Ishikawa (cell line): ENCODE measurements around the gene USPL1.

ENCODE experiments used
- CEBPB ChIP-seq: IDR thresholded peaks from 2 replicates; pipeline ENCODE4 v1.6.1; 2012
- CREB1 ChIP-seq: IDR thresholded peaks from 2 replicates; pipeline ENCODE4 v1.6.1; 2012; ENCODE audit warnings: low read depth
- EP300 ChIP-seq: IDR thresholded peaks from 2 replicates; pipeline ENCODE4 v1.6.1; 2012; ENCODE audit warnings: borderline replicate concordance
- FOXM1 ChIP-seq: IDR thresholded peaks from 2 replicates; pipeline ENCODE4 v1.6.1; 2012; ENCODE audit warnings: low read depth, borderline replicate concordance
- MAX ChIP-seq: IDR thresholded peaks from 2 replicates; pipeline ENCODE4 v1.6.1; 2012
- NFIC ChIP-seq: IDR thresholded peaks from 2 replicates; pipeline ENCODE4 v1.6.1; 2012
- RAD21 ChIP-seq: IDR thresholded peaks from 2 replicates; pipeline ENCODE4 v1.6.1; 2012; ENCODE audit warnings: low read depth
- TAF1 ChIP-seq: IDR thresholded peaks from 2 replicates; pipeline ENCODE4 v1.6.1; 2012; ENCODE audit warnings: low read depth, mild to moderate bottlenecking
- TCF12 ChIP-seq: IDR thresholded peaks from 2 replicates; pipeline ENCODE4 v1.6.1; 2012; ENCODE audit warnings: low read depth
- TEAD4 ChIP-seq: IDR thresholded peaks from 2 replicates; pipeline ENCODE4 v1.6.1; 2012
- YY1 ChIP-seq: IDR thresholded peaks from 2 replicates; pipeline ENCODE4 v1.6.1; 2012; ENCODE audit warnings: low read depth
- ZBTB7A ChIP-seq: IDR thresholded peaks from 2 replicates; pipeline ENCODE4 v1.6.1; 2012; ENCODE audit warnings: low read depth
- TF ChIP-seq, protein P1 (sequence below): IDR thresholded peaks from 2 replicates; pipeline ENCODE4 v1.6.1; 2012
- TF ChIP-seq, protein P2 (sequence below): IDR thresholded peaks from 2 replicates; pipeline ENCODE4 v1.6.1; 2012; ENCODE audit warnings: low read depth, mild to moderate bottlenecking

- peak; percentile 96 for TF ChIP-seq MAX
- peak; percentile 57 for TF ChIP-seq EP300
- TF ChIP-seq RAD21: peak; percentile 14; the same call in 1 of the 2 replicates
- TF ChIP-seq CEBPB: no peak
- TF ChIP-seq, protein P1, sequence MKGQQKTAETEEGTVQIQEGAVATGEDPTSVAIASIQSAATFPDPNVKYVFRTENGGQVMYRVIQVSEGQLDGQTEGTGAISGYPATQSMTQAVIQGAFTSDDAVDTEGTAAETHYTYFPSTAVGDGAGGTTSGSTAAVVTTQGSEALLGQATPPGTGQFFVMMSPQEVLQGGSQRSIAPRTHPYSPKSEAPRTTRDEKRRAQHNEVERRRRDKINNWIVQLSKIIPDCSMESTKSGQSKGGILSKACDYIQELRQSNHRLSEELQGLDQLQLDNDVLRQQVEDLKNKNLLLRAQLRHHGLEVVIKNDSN: peak; percentile 76; the same call in 1 of the 2 replicates
- TF ChIP-seq CREB1: peak; percentile 72; the same call in 1 of the 2 replicates
- TF ChIP-seq NFIC: peak; percentile 16; the same call in 1 of the 2 replicates
- TF ChIP-seq, protein P2, sequence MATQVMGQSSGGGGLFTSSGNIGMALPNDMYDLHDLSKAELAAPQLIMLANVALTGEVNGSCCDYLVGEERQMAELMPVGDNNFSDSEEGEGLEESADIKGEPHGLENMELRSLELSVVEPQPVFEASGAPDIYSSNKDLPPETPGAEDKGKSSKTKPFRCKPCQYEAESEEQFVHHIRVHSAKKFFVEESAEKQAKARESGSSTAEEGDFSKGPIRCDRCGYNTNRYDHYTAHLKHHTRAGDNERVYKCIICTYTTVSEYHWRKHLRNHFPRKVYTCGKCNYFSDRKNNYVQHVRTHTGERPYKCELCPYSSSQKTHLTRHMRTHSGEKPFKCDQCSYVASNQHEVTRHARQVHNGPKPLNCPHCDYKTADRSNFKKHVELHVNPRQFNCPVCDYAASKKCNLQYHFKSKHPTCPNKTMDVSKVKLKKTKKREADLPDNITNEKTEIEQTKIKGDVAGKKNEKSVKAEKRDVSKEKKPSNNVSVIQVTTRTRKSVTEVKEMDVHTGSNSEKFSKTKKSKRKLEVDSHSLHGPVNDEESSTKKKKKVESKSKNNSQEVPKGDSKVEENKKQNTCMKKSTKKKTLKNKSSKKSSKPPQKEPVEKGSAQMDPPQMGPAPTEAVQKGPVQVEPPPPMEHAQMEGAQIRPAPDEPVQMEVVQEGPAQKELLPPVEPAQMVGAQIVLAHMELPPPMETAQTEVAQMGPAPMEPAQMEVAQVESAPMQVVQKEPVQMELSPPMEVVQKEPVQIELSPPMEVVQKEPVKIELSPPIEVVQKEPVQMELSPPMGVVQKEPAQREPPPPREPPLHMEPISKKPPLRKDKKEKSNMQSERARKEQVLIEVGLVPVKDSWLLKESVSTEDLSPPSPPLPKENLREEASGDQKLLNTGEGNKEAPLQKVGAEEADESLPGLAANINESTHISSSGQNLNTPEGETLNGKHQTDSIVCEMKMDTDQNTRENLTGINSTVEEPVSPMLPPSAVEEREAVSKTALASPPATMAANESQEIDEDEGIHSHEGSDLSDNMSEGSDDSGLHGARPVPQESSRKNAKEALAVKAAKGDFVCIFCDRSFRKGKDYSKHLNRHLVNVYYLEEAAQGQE: no peak
- no peak; the same call in 1 of the 2 replicates for TF ChIP-seq TEAD4
- peak; percentile 74; the same call in 1 of the 2 replicates for TF ChIP-seq YY1
- no peak; the same call in 1 of the 2 replicates for TF ChIP-seq ZBTB7A
- peak; percentile 36; the same call in 1 of the 2 replicates for TF ChIP-seq FOXM1
- peak; percentile 96 for TF ChIP-seq TAF1
- TF ChIP-seq TCF12: peak; percentile 84
Measured at GRCh38 chr13:30617315-30618185, at the start of gene USPL1.
